HG02759 (cell line): ENCODE data around the gene TMEM256.

Experiments
- ATAC-seq: cut with Tn5 transposase; IDR thresholded peaks from one replicate; pipeline ENCODE4 v1.9.1; 2021; ENCODE audit warnings: mild to moderate bottlenecking, moderate library complexity; ENCODE audit not compliant: unreplicated experiment

TMEM256 gene

GRCh38 chr17:7431231-7431630 lies 27.3 kb upstream of the TMEM256 start:
- ATAC-seq, result no peak

DNA sequence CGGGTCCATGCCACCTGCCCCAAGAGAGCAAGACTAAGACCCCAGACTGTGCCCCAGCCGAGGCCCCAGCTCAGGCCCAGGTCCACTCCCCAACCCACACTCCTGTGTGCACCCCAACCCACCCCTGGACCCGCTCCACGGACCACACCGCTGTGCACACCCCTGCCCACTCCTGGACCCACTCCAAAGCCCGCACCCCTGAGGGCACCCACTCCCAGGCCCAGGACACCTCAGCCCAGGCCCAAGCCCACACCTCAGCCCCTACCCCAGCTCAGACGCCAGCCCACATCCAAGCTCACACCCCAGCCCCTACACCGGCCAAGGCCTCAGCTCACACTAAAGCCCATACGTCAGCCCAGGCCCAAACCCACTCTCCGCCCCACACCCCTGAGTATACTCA lies 25.8 kb upstream of the TMEM256 start:
- ATAC-seq, result no peak

GRCh38 chr17:7428557-7428956 lies 24.7 kb upstream of the TMEM256 start, which contains the start of gene SPEM3:
SPEM3 (plus strand) TSS chr17:7428857; CDS start chr17:7428903, 46 bp downstream.
- no peak for ATAC-seq

DNA sequence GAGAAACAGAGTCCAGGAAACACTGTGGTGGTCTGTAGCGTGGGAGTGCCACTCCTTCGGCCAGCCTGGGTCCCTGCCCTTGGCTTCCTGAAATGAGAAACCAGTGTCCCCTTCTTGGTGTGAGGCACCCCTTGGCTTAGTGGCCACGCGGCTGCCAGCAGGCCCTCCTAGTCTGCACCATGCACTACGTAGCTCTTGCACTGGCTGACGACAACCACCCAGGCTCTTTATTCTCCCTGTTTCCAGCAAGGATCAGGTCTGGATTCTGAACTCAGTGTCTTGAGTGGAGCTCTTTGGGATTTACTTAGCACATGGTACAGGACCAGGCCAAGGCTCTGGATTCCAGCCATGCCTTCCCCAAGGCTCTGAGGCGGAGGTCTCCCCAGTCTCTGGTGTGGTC lies 23.7 kb upstream of the TMEM256 start:
- ATAC-seq, result no peak

DNA sequence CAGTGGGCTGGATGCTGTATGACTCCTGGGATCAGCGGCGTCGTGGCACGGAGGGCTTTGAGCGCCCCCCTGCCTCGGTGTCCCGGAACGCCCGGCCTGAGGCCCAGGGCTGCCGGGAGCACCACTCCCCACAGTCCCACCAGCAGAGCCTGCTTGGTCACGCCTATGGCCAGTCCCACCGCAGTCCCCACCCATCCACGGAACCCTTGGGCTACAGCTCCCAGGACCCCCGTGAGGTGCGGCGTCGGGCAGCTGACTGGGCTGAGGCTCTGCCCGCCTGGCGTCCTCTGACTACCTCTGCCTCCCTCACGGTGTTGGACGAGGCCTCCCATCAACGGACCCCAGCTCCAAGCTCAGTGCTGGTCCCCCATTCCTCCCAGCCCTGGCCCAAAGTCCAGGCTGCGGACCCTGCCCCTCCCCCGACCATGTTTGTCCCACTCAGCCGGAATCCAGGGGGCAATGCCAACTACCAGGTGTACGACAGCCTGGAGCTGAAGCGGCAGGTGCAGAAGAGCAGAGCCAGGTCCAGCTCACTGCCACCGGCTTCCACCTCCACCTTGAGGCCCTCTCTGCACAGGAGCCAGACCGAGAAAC lies 23.1 kb upstream of the TMEM256 start:
- no peak for ATAC-seq

GRCh38 chr17:7426203-7426863 lies 22.4 kb upstream of the TMEM256 start:
- no peak for ATAC-seq

- no peak for ATAC-seq
Observed at GRCh38 chr17:7425756-7426155, 21.9 kb upstream of the TMEM256 start.

DNA sequence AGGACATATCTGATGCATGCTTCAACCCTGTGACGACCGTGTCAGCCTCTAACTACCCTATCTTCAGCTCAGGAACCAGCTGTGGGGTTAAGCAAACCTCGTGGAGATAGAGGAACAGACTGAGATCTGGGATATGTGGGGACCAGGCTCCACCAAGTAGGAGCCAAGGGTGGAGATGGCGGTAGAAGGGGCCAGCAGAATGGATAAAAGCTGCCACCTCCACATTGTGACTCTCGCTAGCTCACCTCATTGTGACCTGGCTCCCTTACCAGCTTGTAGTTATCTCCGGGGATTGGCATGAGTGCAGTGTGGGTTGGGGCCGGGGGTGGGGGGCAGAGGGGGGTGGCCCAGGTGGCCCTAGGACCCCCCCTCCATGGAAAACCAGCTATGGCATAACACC lies 21.4 kb upstream of the TMEM256 start, which contains the start of gene SPEM2:
TSS of gene SPEM2 (plus strand) at position 301 of the 400 bp plus-strand sequence. CDS start at position 374, 73 bp downstream.
- ATAC-seq, result no peak

DNA sequence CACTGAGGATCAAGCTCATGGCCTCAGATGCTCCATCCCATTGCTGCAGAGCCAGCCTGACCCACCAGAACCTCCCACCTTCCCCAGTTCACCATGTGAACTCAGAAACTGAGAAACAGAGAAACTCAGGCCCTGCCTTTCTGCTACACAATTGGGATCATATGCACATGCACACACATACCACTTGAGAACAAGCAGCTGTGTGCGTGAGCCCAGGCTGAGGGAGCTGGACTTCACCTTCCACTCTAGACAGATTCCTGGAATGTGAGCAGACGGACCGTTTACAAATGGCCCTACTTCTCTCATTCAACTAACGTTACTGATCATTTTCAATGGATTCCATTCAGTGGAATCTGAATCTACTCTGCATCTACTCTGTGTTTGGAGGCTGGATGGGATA lies 19.8 kb upstream of the TMEM256 start:
- ATAC-seq, result no peak

- ATAC-seq, result no peak
Observed at GRCh38 chr17:7421186-7421585, 17.3 kb upstream of the TMEM256 start.

- ATAC-seq, result no peak
Observed at GRCh38 chr17:7419819-7420610, 16.1 kb upstream of the TMEM256 start, which contains the start of gene SPEM1. SPEM1 (plus strand) TSS chr17:7420324; CDS start chr17:7420385, 61 bp downstream.

DNA sequence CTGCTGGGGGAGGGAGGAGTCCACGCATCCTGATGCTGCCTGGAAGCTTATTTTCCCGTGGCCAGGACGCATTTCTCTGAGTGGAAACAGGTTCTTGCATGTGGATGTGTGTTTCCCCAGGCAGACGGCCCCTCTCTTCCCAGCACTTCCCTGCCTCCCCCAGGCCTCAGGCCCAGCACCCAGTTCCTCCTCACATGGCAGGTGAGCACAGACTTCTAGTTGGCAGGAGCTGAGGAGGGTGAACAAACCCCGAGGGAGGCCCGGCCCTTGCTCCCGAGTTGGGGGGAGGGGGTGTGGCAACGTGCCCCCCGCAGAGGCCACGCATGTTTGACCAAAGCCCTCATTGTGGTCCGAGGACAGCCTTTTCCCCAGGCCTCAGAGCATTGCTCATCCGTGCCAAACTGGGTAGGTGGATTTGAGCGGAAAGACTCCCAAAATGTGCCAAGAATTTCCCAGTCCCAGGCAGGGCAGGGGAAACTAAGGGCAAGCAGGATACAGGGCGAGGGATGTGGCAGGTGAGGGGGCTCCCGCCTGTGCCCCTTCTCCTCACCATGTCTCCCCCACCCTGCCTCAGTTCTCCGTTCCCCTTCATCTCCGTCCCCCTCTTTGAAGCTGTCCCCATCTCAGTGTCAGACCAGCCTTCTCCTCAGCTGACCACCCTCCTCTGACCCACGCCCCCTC lies 14.7 kb upstream of the TMEM256 start:
- ATAC-seq, result no peak

DNA sequence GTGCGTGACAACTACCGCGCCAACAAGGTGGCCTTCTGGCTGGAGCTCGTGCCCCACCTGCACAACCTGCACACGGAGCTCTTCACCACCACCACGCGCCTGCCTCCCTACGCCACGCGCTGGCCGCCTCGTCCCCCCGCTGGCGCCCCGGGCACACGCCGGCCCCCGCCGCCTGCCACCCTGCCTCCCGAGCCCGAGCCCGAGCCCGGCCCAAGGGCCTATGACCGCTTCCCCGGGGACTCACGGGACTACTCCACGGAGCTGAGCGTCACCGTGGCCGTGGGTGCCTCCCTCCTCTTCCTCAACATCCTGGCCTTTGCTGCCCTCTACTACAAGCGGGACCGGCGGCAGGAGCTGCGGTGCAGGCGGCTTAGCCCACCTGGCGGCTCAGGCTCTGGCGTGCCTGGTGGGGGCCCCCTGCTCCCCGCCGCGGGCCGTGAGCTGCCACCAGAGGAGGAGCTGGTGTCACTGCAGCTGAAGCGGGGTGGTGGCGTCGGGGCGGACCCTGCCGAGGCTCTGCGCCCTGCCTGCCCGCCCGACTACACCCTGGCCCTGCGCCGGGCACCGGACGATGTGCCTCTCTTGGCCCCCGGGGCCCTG lies 13.3 kb upstream of the TMEM256 start:
- ATAC-seq, result no peak

DNA sequence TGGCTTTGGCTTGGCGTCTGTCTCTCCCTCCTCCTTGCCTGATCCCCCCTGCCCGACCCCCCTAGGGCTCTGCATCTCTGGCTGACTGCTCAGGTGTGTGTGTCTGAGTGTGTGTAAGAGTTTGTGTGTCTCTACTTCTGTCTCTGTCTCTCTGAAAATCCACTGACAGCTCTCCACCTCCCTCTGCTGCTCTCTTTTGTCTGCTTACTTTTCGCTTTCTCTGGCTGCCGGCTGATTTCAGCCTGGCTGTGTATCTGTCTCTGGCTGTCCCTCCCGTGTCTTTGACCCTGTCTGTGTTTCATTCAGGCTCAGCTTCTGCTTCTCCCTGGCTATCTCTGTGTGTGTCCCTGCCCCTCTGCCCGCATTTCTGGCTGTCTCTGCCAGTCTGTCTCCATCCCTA lies 12.4 kb upstream of the TMEM256 start:
- ATAC-seq, result no peak

DNA sequence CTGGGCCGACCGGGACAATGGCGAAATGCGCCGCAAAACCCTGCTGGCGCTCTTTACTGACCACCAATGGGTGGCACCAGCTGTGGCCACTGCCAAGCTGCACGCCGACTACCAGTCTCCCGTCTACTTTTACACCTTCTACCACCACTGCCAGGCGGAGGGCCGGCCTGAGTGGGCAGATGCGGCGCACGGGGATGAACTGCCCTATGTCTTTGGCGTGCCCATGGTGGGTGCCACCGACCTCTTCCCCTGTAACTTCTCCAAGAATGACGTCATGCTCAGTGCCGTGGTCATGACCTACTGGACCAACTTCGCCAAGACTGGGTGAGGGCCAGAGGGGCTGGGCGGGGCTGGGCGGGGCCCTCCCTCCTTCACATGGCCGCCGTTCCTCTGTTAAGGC lies 11.9 kb upstream of the TMEM256 start:
- ATAC-seq, result no peak

GRCh38 chr17:7414837-7415236 lies 10.9 kb upstream of the TMEM256 start:
- ATAC-seq, result no peak

- no peak for ATAC-seq
Observed at GRCh38 chr17:7413346-7413985, 9.6 kb upstream of the TMEM256 start.

GRCh38 chr17:7411427-7411750 lies 7.5 kb upstream of the TMEM256 start:
- no peak for ATAC-seq

DNA sequence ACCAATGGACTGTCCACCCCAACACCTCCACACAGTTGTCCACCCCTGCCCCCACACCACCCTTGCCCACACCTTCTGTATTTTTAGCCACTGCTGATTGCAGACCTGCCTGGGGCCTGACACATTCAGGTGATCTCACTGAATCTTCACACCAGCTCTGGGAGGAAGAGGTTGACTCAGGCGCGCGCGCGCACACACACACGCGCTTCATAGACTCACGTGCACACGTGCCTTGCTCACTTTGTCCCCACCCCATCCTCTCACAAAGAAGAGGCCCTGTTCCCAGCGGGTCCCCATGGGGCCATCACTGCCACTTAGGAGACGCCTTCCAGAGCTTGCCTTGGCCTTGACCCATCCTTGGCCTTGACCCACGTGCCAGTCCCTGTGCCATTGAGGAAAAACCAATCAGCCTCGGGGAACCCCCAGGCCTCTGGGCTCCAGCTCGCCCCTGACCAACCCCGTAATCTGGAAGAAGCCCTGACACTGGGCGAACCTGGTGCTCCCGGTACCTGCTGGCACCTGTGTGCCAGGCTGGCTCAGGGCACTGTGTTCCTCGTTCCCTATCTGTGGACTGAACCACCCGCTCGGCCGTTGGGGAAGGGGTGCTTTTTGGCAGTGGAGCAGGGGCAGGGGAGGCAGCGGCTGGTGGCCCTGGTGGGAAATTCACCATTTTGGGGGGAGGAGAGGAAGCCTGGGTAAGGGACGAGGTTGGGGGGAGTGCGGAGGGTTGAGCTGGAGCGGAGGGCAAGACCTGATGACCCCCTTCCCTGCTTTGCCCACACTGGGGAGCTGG lies 6.9 kb upstream of the TMEM256 start:
- ATAC-seq, result no peak

DNA sequence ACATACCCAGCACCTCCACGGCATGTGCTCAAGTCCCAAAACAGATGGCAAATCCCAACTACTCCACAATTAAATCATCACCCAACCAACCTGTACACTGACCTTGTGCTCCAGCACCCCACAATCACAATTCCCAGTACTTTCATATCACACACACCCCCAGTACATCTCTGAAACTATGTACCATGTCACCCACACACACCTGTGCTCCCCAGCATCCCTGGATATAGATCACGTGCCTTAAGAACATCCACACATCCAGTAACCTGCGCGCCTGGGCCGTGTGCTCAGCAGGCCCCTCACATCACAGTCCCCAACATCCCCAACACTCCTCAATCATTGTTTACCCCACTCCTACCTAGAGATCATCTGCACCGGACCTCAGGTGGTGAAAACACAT lies 5.8 kb upstream of the TMEM256 start:
- no peak for ATAC-seq
